Thyroid gland (tissue), 4 donors: ENCODE results near the gene CNOT10.
"Not testable (repeated sequence)": the region's sequence is repeated elsewhere in the genome, so short reads cannot be mapped to it uniquely, and the experiment has no call there.

Experiments used
- POLR2A ChIP-seq, 2 donors: fragments of 450-650 bp; IDR thresholded peaks; one replicate each; pipeline ENCODE4 v1.6.1; 2017; ENCODE audit warnings: antibody characterized with exemption in 2 of 2, mild to moderate bottlenecking in 2 of 2, moderate library complexity in 1 of 2
- TF ChIP-seq, protein P1 (sequence below), 6 experiments: fragments of 200-600 bp in 3 of 6; fragments of 450-650 bp in 3 of 6; sonication (generic) in 3 of 6; IDR thresholded peaks; one replicate each; pipeline ENCODE4 v1.5.1; 2016 to 2019; ENCODE audit warnings: antibody characterized with exemption in 6 of 6, mild to moderate bottlenecking in 2 of 6, inconsistent platforms in 1 of 6, moderate library complexity in 1 of 6

DNA sequence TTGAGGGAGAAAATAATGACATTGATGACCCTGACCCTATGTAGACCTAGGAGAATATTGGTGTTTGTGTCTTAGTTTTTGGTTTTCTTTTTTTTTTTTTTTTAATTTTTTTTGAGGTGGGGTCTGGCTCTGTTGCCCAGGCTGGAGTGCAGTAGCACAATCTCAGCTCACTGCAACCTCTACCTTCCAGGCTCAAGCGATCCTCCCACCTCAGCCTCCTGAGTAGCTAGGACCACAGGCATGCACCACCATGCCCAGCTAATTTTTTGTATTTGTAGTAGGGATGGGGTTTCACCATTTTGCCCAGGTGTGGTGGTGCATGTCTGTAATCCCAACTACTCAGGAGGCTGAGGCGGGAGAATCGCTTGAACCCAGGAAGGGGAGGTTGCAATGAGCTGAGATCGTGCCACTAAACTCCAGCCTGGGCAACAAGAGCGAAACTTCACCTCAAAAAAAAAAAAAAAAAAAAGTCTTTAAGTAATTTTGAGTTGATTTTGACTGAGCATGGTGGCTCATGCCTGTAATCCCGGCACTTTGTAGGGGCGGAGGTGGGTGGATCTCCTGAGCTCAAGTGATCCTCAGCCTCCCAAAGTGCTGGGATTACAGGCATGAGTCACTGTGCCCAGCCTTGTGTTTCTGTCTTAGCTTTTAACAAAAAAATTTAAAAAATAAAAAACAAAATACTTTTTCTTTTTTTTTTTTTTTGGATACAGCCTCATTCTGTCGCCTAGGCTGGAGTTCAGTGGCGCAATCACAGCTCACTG lies 32.5 kb upstream of the CNOT10 start:
- TF ChIP-seq, protein P1, sequence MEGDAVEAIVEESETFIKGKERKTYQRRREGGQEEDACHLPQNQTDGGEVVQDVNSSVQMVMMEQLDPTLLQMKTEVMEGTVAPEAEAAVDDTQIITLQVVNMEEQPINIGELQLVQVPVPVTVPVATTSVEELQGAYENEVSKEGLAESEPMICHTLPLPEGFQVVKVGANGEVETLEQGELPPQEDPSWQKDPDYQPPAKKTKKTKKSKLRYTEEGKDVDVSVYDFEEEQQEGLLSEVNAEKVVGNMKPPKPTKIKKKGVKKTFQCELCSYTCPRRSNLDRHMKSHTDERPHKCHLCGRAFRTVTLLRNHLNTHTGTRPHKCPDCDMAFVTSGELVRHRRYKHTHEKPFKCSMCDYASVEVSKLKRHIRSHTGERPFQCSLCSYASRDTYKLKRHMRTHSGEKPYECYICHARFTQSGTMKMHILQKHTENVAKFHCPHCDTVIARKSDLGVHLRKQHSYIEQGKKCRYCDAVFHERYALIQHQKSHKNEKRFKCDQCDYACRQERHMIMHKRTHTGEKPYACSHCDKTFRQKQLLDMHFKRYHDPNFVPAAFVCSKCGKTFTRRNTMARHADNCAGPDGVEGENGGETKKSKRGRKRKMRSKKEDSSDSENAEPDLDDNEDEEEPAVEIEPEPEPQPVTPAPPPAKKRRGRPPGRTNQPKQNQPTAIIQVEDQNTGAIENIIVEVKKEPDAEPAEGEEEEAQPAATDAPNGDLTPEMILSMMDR (IDR thresholded peaks at IDR 0.05) = not testable (repeated sequence)
- TF ChIP-seq POLR2A (IDR thresholded peaks at IDR 0.05) = not testable (repeated sequence)
